A549 (cell line): ENCODE data around the gene CASP4. TPM values are rescaled to one million over a fixed set of nuclear protein-coding genes. Genes with fewer than 3 reads are reported as not detected.

Experiments used
- ATAC-seq, 2 experiments: fragments of 200-7000 bp in 1 of 2; fragments of >200 bp in 1 of 2; cut with Nextera tagmentation in 1 of 2; cut with Tn5 transposase in 1 of 2; 3 replicates each; pipeline versions ENCODE4 v1.8.0 to v1.9.1; 2018 to 2020; ENCODE audit warnings: mild to moderate bottlenecking in 1 of 2, moderate library complexity in 1 of 2
- CTCF ChIA-PET: fragments of 300-600 bp; sonication (Branson Sonifier 250); formaldehyde crosslinking; extraction: SDS; loops from one replicate; lab custom pipeline; 2021; ENCODE audit warnings: antibody characterized with exemption, inconsistent platforms; lab: Yijun Ruan, JAX
- POLR2A ChIA-PET: fragments of 350-600 bp; formaldehyde crosslinking; extraction: SDS; loops from one replicate; lab custom pipeline; 2021; ENCODE audit warnings: antibody characterized with exemption, inconsistent platforms; lab: Yijun Ruan, JAX
- DNase-seq, 2 experiments: peaks; one replicate each; pipeline versions ENCODE4 v3.0.0 to v3.0.0-alpha.2; 2011 to 2016; ENCODE audit warnings: low read depth in 1 of 2, low spot score in 1 of 2
- FAIRE-seq: peaks from 2 replicates; lab custom pipeline; 2011; peaks lifted over from hg19 to GRCh38; lab: Jason Lieb, UNC
- H3K27ac ChIP-seq, 2 experiments: fragments of >200 bp; sonication (Bioruptor Twin); formaldehyde crosslinking; 3 replicates each; pipeline ENCODE4 v1.5.1; 2016 to 2017
- H3K4me1 ChIP-seq: fragments of >200 bp; sonication (Bioruptor Twin); formaldehyde crosslinking; 3 replicates; pipeline ENCODE4 v1.6.1; 2016
- H3K4me2 ChIP-seq: fragments of >200 bp; sonication (Bioruptor Twin); formaldehyde crosslinking; 3 replicates; pipeline ENCODE4 v1.6.1; 2016
- H3K4me3 ChIP-seq: fragments of >200 bp; sonication (Bioruptor Twin); formaldehyde crosslinking; 3 replicates; pipeline ENCODE4 v1.5.1; 2016
- H3K9me3 ChIP-seq: fragments of >200 bp; sonication (Bioruptor Twin); formaldehyde crosslinking; 3 replicates; pipeline ENCODE4 v1.6.1; 2016
- ATOH8 ChIP-seq: fragments of 250-450 bp; sonication (Bioruptor Pico); IDR thresholded peaks from 2 replicates; pipeline ENCODE4 v1.5.0; 2020; ENCODE audit warnings: low read depth, mild to moderate bottlenecking, moderate library complexity
- CHD2 ChIP-seq: fragments of 150-350 bp; IDR thresholded peaks from 2 replicates; pipeline ENCODE4 v1.6.1; 2014; ENCODE audit warnings: low read length; ENCODE audit not compliant: partially characterized antibody
- CHD4 ChIP-seq: fragments of 200-600 bp; sonication (generic); IDR thresholded peaks from 2 replicates; pipeline ENCODE4 v1.6.1; 2016; ENCODE audit warnings: antibody characterized with exemption, mild to moderate bottlenecking, borderline replicate concordance
- E2F6 ChIP-seq: IDR thresholded peaks from 2 replicates; pipeline ENCODE4 v1.6.1; 2012; ENCODE audit warnings: low read depth, borderline replicate concordance
- EHF ChIP-seq: fragments of 250-450 bp; sonication (Bioruptor Pico); IDR thresholded peaks from 2 replicates; pipeline ENCODE4 v1.5.0; 2020; ENCODE audit warnings: mild to moderate bottlenecking
- ESRRA ChIP-seq: fragments of 150-350 bp; IDR thresholded peaks from 2 replicates; pipeline ENCODE4 v1.6.1; 2014; ENCODE audit warnings: mild to moderate bottlenecking, low read length, borderline replicate concordance
- FOSB ChIP-seq: fragments of 250-450 bp; sonication (Bioruptor Pico); IDR thresholded peaks from 2 replicates; pipeline ENCODE4 v1.5.0; 2020; ENCODE audit warnings: mild to moderate bottlenecking, moderate library complexity
- FOSL2 ChIP-seq, 2 experiments: fragments of 450-650 bp in 1 of 2; fragments of >200 bp in 1 of 2; sonication (Bioruptor Twin) in 1 of 2; formaldehyde crosslinking; IDR thresholded peaks; 2 replicates each; pipeline versions ENCODE4 v1.5.0 to v1.6.1; 2016 to 2020; ENCODE audit warnings: mild to moderate bottlenecking in 1 of 2, moderate library complexity in 1 of 2
- FOXS1 ChIP-seq: fragments of 250-450 bp; sonication (Bioruptor Pico); IDR thresholded peaks from 2 replicates; pipeline ENCODE4 v1.5.0; 2020; ENCODE audit warnings: mild to moderate bottlenecking, moderate library complexity
- HDAC2 ChIP-seq: fragments of 200-600 bp; sonication (generic); IDR thresholded peaks from 2 replicates; pipeline ENCODE4 v1.6.1; 2016
- HES2 ChIP-seq: fragments of >200 bp; sonication (Bioruptor Twin); formaldehyde crosslinking; IDR thresholded peaks from 2 replicates; pipeline ENCODE4 v1.6.1; 2016
- HMGXB4 ChIP-seq: fragments of 250-450 bp; sonication (Bioruptor Pico); IDR thresholded peaks from 2 replicates; pipeline ENCODE4 v1.5.0; 2021; ENCODE audit warnings: mild to moderate bottlenecking, moderate library complexity, borderline replicate concordance
- HOXB13 ChIP-seq: fragments of 250-450 bp; sonication (Bioruptor Pico); IDR thresholded peaks from 2 replicates; pipeline ENCODE4 v1.5.0; 2020; ENCODE audit warnings: low read depth, mild to moderate bottlenecking, moderate library complexity
- MAFK ChIP-seq: fragments of 450-650 bp; IDR thresholded peaks from 2 replicates; pipeline ENCODE4 v1.6.1; 2014; ENCODE audit not compliant: partially characterized antibody
- MAX ChIP-seq: IDR thresholded peaks from 2 replicates; pipeline ENCODE4 v1.6.1; 2012
- MAZ ChIP-seq: fragments of 150-350 bp; IDR thresholded peaks from 2 replicates; pipeline ENCODE4 v1.6.1; 2014; ENCODE audit warnings: antibody characterized with exemption, low read depth, low read length, borderline replicate concordance
- NPAS2 ChIP-seq: fragments of 250-450 bp; sonication (Bioruptor Pico); IDR thresholded peaks from 2 replicates; pipeline ENCODE4 v1.8.0; 2022; ENCODE audit warnings: mild to moderate bottlenecking, moderate library complexity, borderline replicate concordance
- POLR2A ChIP-seq: IDR thresholded peaks from 2 replicates; pipeline ENCODE4 v1.6.1; 2012; ENCODE audit warnings: mild to moderate bottlenecking, low read length
- POLR2AphosphoS2 ChIP-seq: conservative IDR thresholded peaks from 2 replicates; pipeline ENCODE4 v1.6.1; 2012; ENCODE audit warnings: low read length, improper control_type of control experiment, inconsistent platforms
- RAD21 ChIP-seq, 2 experiments: fragments of >200 bp in 1 of 2; sonication (Bioruptor Twin) in 1 of 2; formaldehyde crosslinking in 1 of 2; IDR thresholded peaks in 1 of 2; conservative IDR thresholded peaks in 1 of 2; 2 replicates in 1 of 2; 3 replicates in 1 of 2; pipeline ENCODE4 v1.6.1; 2012 to 2018; ENCODE audit warnings: inconsistent platforms in 1 of 2
- RCOR1 ChIP-seq: fragments of 150-350 bp; IDR thresholded peaks from 2 replicates; pipeline ENCODE4 v1.6.1; 2014; ENCODE audit warnings: antibody characterized with exemption, low read length, low read depth
- RNF2 ChIP-seq: fragments of 200-600 bp; sonication (generic); IDR thresholded peaks from 2 replicates; pipeline ENCODE4 v1.6.1; 2016; ENCODE audit warnings: low read depth, mild to moderate bottlenecking, antibody characterized with exemption, moderate library complexity, borderline replicate concordance
- SMC3 ChIP-seq: fragments of >200 bp; sonication (Bioruptor Twin); formaldehyde crosslinking; IDR thresholded peaks from 3 replicates; pipeline ENCODE4 v1.6.1; 2018; ENCODE audit warnings: inconsistent platforms
- ZC3H11A ChIP-seq: fragments of 450-650 bp; IDR thresholded peaks from 2 replicates; pipeline ENCODE4 v1.6.1; 2014; ENCODE audit warnings: antibody characterized with exemption, mild to moderate bottlenecking
- ZNF302 ChIP-seq: fragments of 250-450 bp; sonication (Bioruptor Pico); IDR thresholded peaks from 2 replicates; pipeline ENCODE4 v1.9.0; 2021; ENCODE audit warnings: inconsistent platforms, mild to moderate bottlenecking, moderate library complexity
- WGBS: methylation state at CpG from one replicate; pipeline ENCODE4 v1.1.6; 2017; ENCODE audit errors: missing lambda C conversion rate; 5-methylcytosine and 5-hydroxymethylcytosine counted together
- polyA plus RNA-seq, 4 experiments: library from polyadenylated mRNA; depleted of rRNA in 3 of 4; stranded (reverse); fragments of >200 nt; fragmentation: RNase III in 1 of 4; extraction: RNeasy Plus Mini Kit Qiagen cat#74134 plus additional on column Dnase treatment in 1 of 4; gene quantifications; 2 replicates in 3 of 4; 3 replicates in 1 of 4; pipeline ENCODE4 v1.2.3, GENCODE V29; 2011 to 2017

Gene CASP4
- polyA plus RNA-seq, 2 of the 4 experiments (the other 2 are of a cell fraction): 5.5 to 9.7 TPM

GRCh38 chr11:105000167-105000566, 31.8 kb upstream of the CASP4 start:
- POLR2A ChIA-PET: no interaction called here
- TF ChIP-seq ATOH8 (CRISPR knock-in tag): no peak
- no peak for TF ChIP-seq HES2
- TF ChIP-seq RNF2: no peak
- TF ChIP-seq MAX: no peak
- no peak for TF ChIP-seq NPAS2 (CRISPR knock-in tag)
- TF ChIP-seq, all 56 proteins: peak for 0
- Histone ChIP-seq H3K4me2 (no peak overlapping the region), H3K4me1 (0 out of 3 replicates have a peak, but pooled peaks cover 8% of the 10 kb centered on the region), H3K9me3 (no peaks in the 10 kb centered on the region), H3K4me3 (no peak overlapping the region), H3K27ac (no peak overlapping the region)
- ATAC-seq (peak in 1 of 2 experiments; percentile 53; a peak in 3 of 6 replicates), DNase-seq (peak in 1 of 2 experiments; percentile 31), FAIRE-seq (no peak)
- WGBS: 72% methylated on average over 5 of the region's 5 CpGs
- CTCF ChIA-PET: no interaction called here

GRCh38 chr11:104999721-105000120, 31.3 kb upstream of the CASP4 start:
- Histone ChIP-seq H3K4me3 (no peak overlapping the region), H3K4me1 (0 out of 3 replicates have a peak, but pooled peaks cover 4% of the 10 kb centered on the region), H3K9me3 (no peaks in the 10 kb centered on the region), H3K27ac (no peak overlapping the region), H3K4me2 (no peak overlapping the region)
- WGBS: 30% methylated on average over 1 of the region's 1 CpG
- DNase-seq (no peak), FAIRE-seq (no peak), ATAC-seq (no peak)
- POLR2A ChIA-PET: no interaction called here
- TF ChIP-seq HDAC2 (no peak), CHD4 (no peak), POLR2A (no peak), ESRRA (no peak), EHF (CRISPR knock-in tag) (no peak), FOSB (CRISPR knock-in tag) (no peak), FOXS1 (CRISPR knock-in tag) (no peak), ZNF302 (CRISPR knock-in tag) (no peak), CHD2 (no peak), MAZ (no peak), FOSL2 (IDR thresholded peaks at IDR 0.05) (no peak), FOSL2 (CRISPR knock-in tag; IDR thresholded peaks at IDR 0.05) (no peak), POLR2AphosphoS2 (no peak), HMGXB4 (no peak), SMC3 (no peak), MAFK (no peak)
- CTCF ChIA-PET: interaction anchor here (0.6 kb wide), 1 partner anchor 323 kb away, joined by 4 read pairs; no protein-coding TSS in a partner anchor

GRCh38 chr11:104997288-104997687, 28.9 kb upstream of the CASP4 start:
- no peak for FAIRE-seq
- Histone ChIP-seq H3K27ac (no peak overlapping the region), H3K4me1 (0 out of 3 replicates have a peak, but pooled peaks cover 3% of the 10 kb centered on the region), H3K4me3 (no peak overlapping the region; the same call in 2 of the 3 replicates), H3K9me3 (no peaks in the 10 kb centered on the region), H3K4me2 (peak overlapping the region; percentile 32; the same call in 2 of the 3 replicates)
- POLR2A ChIA-PET: interaction anchor here (0.8 kb wide), 1 partner anchor 50 kb away, joined by 3 read pairs; no protein-coding TSS in a partner anchor
- TF ChIP-seq E2F6 (no peak), SMC3 (0 out of 3 replicates have a peak, but pooled peaks have one; percentile 27), HOXB13 (no peak), RCOR1 (no peak), CHD4 (no peak), RAD21 (conservative IDR thresholded peaks at IDR 0.05 in 1 of 2, IDR thresholded peaks at IDR 0.05 in 1 of 2) (peak in 1 of 2 experiments; percentile 31; a peak in 1 of 5 replicates), ZC3H11A (no peak)
- WGBS: 20% methylated on average over 6 of the region's 6 CpGs
- ATAC-seq: peak in 1 of 2 experiments; percentile 62; a peak in 2 of 6 replicates
- CTCF ChIA-PET: interaction anchor here (0.9 to 1.7 kb wide), 2 partner anchors 13 to 333 kb away, joined by 3 to 8 read pairs; no protein-coding TSS in a partner anchor
- DNase-seq: peak in 1 of 2 experiments; percentile 33
